Panc1 (cell line): ENCODE results near the gene MRPL55.

ENCODE experiments used
- POLR2AphosphoS5 ChIP-seq: IDR thresholded peaks from 2 replicates; pipeline ENCODE4 v1.6.1; 2012; ENCODE audit warnings: mild to moderate bottlenecking, low read depth, low read length, moderate library complexity
- SIN3A ChIP-seq: IDR thresholded peaks from 2 replicates; pipeline ENCODE4 v1.6.1; 2012; ENCODE audit warnings: low read depth, mild to moderate bottlenecking, low read length, moderate library complexity, borderline replicate concordance; ENCODE audit not compliant: insufficient read depth
- TCF7L2 ChIP-seq: IDR thresholded peaks from 2 replicates; pipeline ENCODE4 v1.6.1; 2011; ENCODE audit warnings: mild to moderate bottlenecking, low read depth, low read length, inconsistent platforms
- TF ChIP-seq, protein P1 (sequence below): fragments of 450-650 bp; IDR thresholded peaks from 2 replicates; pipeline ENCODE4 v1.5.1; 2017; ENCODE audit warnings: mild to moderate bottlenecking
- TF ChIP-seq, protein P2 (sequence below), 2 experiments: IDR thresholded peaks; 2 replicates each; pipeline ENCODE4 v1.6.1; 2011 to 2012; ENCODE audit warnings: low read depth in 2 of 2, control low read depth in 1 of 2, low read length in 1 of 2, mild to moderate bottlenecking in 1 of 2, moderate library complexity in 1 of 2; ENCODE audit not compliant: insufficient read depth in 1 of 2

DNA sequence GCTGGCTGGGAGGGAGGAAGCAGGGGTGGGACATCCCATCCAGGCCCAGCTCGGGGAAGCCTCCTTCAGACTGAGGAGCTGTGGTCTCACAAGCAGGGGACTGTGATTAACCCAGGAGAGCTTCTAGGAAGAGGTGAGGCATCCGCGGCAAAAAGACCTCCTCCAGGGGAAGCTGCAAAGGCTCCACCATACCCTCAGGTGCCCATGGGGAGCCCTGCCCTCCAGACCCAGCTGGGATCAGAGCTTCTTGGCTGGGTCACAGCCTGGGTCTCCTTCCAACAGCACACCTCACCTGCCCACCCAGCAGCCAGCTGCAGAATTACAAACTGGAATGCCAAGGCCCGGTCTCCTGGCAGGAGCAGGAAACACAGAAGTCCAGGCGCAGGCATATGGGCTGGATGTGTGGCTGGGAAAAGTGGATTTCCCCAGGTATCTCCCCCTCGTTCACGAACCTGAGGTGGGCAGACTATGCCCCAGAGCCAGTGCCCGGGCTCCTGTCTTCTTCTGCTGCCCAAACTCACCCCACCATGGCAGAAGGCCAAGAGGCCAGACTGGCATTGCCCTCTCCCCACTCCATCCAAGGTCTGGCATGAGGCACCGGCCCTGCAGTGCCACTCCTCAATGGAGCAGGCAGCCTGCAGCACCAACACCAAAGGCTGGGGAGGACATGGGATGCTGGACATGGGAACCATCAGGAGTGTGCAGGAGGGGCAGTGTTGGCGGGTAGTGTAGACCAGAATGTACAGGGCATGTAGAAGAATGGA is 42.0 kb downstream of the MRPL55 start:
- TF ChIP-seq, protein P1, sequence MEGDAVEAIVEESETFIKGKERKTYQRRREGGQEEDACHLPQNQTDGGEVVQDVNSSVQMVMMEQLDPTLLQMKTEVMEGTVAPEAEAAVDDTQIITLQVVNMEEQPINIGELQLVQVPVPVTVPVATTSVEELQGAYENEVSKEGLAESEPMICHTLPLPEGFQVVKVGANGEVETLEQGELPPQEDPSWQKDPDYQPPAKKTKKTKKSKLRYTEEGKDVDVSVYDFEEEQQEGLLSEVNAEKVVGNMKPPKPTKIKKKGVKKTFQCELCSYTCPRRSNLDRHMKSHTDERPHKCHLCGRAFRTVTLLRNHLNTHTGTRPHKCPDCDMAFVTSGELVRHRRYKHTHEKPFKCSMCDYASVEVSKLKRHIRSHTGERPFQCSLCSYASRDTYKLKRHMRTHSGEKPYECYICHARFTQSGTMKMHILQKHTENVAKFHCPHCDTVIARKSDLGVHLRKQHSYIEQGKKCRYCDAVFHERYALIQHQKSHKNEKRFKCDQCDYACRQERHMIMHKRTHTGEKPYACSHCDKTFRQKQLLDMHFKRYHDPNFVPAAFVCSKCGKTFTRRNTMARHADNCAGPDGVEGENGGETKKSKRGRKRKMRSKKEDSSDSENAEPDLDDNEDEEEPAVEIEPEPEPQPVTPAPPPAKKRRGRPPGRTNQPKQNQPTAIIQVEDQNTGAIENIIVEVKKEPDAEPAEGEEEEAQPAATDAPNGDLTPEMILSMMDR = no peak
- TF ChIP-seq TCF7L2 = no peak
- no peak for TF ChIP-seq POLR2AphosphoS5
- TF ChIP-seq, protein P2, sequence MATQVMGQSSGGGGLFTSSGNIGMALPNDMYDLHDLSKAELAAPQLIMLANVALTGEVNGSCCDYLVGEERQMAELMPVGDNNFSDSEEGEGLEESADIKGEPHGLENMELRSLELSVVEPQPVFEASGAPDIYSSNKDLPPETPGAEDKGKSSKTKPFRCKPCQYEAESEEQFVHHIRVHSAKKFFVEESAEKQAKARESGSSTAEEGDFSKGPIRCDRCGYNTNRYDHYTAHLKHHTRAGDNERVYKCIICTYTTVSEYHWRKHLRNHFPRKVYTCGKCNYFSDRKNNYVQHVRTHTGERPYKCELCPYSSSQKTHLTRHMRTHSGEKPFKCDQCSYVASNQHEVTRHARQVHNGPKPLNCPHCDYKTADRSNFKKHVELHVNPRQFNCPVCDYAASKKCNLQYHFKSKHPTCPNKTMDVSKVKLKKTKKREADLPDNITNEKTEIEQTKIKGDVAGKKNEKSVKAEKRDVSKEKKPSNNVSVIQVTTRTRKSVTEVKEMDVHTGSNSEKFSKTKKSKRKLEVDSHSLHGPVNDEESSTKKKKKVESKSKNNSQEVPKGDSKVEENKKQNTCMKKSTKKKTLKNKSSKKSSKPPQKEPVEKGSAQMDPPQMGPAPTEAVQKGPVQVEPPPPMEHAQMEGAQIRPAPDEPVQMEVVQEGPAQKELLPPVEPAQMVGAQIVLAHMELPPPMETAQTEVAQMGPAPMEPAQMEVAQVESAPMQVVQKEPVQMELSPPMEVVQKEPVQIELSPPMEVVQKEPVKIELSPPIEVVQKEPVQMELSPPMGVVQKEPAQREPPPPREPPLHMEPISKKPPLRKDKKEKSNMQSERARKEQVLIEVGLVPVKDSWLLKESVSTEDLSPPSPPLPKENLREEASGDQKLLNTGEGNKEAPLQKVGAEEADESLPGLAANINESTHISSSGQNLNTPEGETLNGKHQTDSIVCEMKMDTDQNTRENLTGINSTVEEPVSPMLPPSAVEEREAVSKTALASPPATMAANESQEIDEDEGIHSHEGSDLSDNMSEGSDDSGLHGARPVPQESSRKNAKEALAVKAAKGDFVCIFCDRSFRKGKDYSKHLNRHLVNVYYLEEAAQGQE (IDR thresholded peaks at IDR 0.05; ENCODE audit: insufficient read depth in 1 of 2, low read depth in 2 of 2, low read length in 1 of 2) = no peak
- no peak for TF ChIP-seq SIN3A
